ENCODE measurements around the gene LSAMP. TPM values are rescaled to one million over a fixed set of nuclear protein-coding genes. Genes with fewer than 3 reads are reported as not detected.

LSAMP gene
- 0.11 TPM for total RNA-seq

DNA sequence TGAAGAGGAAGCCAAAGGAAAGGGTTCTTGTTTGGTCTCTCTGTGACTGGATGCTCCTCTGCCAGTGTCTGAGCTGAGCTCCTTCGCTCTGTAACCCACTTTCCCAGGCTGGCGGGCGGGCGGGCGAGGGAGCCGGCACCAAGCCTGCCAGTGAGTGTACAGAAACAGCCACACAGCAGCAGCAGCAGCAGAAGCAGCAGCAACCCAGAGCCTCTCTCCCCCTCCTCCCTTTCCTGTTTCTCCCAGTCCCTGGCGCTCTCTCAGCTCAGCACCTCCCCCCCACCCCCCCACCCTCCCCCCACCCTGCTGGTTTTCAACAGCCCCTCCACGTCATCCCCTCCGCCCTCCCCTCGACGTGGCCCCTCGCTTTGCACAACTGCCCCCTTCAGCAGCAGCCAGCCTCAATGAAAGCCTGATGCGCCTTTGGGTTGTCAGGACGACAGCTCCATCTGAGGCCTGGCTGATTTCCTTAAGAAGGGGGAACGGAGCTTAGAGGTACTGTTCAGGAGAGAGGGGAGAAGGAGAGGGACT, at the start of gene LSAMP:
TSS of gene LSAMP (minus strand) at position 177 of the 531 bp plus-strand sequence.
- H3K27ac ChIP-seq, result no peak within 1 kb of the TSS
- intact Hi-C loops (cut with DNase I), result no loop called here

GRCh38 chr3:116492379-116492778, 47.1 kb upstream of the LSAMP start:
- Histone ChIP-seq H3K4me3 (no peak overlapping the region), H3K27ac (no peak overlapping the region), H3K27me3 (no peaks in the 10 kb centered on the region), H3K9me3 (no peaks in the 10 kb centered on the region), H3K36me3 (no peaks in the 10 kb centered on the region), H3K4me1 (no peaks in the 10 kb centered on the region)
- intact Hi-C loops (cut with DNase I), result no loop called here
- TF ChIP-seq, protein P1, sequence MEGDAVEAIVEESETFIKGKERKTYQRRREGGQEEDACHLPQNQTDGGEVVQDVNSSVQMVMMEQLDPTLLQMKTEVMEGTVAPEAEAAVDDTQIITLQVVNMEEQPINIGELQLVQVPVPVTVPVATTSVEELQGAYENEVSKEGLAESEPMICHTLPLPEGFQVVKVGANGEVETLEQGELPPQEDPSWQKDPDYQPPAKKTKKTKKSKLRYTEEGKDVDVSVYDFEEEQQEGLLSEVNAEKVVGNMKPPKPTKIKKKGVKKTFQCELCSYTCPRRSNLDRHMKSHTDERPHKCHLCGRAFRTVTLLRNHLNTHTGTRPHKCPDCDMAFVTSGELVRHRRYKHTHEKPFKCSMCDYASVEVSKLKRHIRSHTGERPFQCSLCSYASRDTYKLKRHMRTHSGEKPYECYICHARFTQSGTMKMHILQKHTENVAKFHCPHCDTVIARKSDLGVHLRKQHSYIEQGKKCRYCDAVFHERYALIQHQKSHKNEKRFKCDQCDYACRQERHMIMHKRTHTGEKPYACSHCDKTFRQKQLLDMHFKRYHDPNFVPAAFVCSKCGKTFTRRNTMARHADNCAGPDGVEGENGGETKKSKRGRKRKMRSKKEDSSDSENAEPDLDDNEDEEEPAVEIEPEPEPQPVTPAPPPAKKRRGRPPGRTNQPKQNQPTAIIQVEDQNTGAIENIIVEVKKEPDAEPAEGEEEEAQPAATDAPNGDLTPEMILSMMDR (IDR thresholded peaks at IDR 0.05), result no peak
- DNase-seq (ENCODE audit: low spot score in 2 of 2), result no peak

More for the DNA sequence above, at the start of gene LSAMP:
- Histone ChIP-seq H3K4me1 (no peaks in the 10 kb centered on the region), H3K9me3 (no peaks in the 10 kb centered on the region), H3K4me3 (peak within 1 kb of the TSS in 1 of 2 donors; percentile 40), H3K36me3 (no peaks in the 10 kb centered on the region), H3K27me3 (no peaks in the 10 kb centered on the region)
- TF ChIP-seq, protein P1 (IDR thresholded peaks at IDR 0.05), result no peak
- no peak for DNase-seq (ENCODE audit: low spot score in 2 of 2)

GRCh38 chr3:116483135-116483534, 37.8 kb upstream of the LSAMP start:
- intact Hi-C loops (cut with DNase I), result no loop called here
- DNase-seq (ENCODE audit: low spot score in 2 of 2), result no peak
- no peaks in the 10 kb centered on the region for H3K4me1 ChIP-seq
- no peak overlapping the region for H3K27ac ChIP-seq
- H3K4me3 ChIP-seq, result no peak overlapping the region
- TF ChIP-seq, protein P1 (IDR thresholded peaks at IDR 0.05), result no peak
- H3K36me3 ChIP-seq, result no peaks in the 10 kb centered on the region
- no peaks in the 10 kb centered on the region for H3K27me3 ChIP-seq
- no peaks in the 10 kb centered on the region for H3K9me3 ChIP-seq

DNA sequence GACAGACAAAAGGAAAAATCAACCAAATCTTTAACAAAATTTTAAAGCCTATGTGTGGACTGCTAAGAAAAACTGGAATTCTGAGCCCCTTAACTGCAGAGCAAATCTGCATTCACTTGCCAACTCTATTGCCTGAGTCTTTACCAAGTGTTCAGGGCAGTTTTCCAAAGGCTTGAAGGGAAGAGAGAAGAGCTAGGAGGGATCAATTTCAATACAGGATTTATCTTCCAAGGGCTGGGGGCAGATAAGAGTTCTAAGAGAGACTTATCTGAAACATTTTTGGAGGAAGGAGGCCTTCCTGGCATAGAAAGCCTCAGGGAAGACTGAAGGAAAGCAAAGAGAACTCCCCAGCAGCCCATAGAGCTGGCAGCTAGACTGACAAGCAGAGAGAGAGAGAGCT, 31.4 kb upstream of the LSAMP start:
- intact Hi-C loops (cut with DNase I), result no loop called here
- DNase-seq (ENCODE audit: low spot score in 2 of 2), result no peak

GRCh38 chr3:116474801-116475200, 29.5 kb upstream of the LSAMP start:
- Histone ChIP-seq H3K4me3 (no peak overlapping the region), H3K4me1 (no peaks in the 10 kb centered on the region), H3K27me3 (no peaks in the 10 kb centered on the region), H3K27ac (no peak overlapping the region), H3K9me3 (no peaks in the 10 kb centered on the region), H3K36me3 (no peaks in the 10 kb centered on the region)
- no peak for DNase-seq (ENCODE audit: low spot score in 2 of 2)
- TF ChIP-seq, protein P1 (IDR thresholded peaks at IDR 0.05), result no peak
- intact Hi-C loops (cut with DNase I), result no loop called here

More for the DNA sequence above, 31.4 kb upstream of the LSAMP start:
- TF ChIP-seq, protein P1 (IDR thresholded peaks at IDR 0.05), result no peak
- Histone ChIP-seq H3K36me3 (no peaks in the 10 kb centered on the region), H3K4me1 (no peaks in the 10 kb centered on the region), H3K9me3 (no peaks in the 10 kb centered on the region), H3K4me3 (no peak overlapping the region), H3K27me3 (no peaks in the 10 kb centered on the region), H3K27ac (no peak overlapping the region)

All from ascending aorta (tissue), 2 donors.